Fibroblast of mammary gland (primary cell): Measurements from ENCODE around the gene BCL3.
A peak's percentile ranks its signal among the peaks of the same experiment; 100 is the strongest.

ENCODE experiments used
- DNase-seq: peaks from one replicate; pipeline ENCODE4 v3.0.0-alpha.2; 2010; ENCODE audit warnings: low read depth
- H3K4me3 ChIP-seq: 2 replicates; pipeline ENCODE4 v1.5.1; 2011; ENCODE audit warnings: low read depth, mild to moderate bottlenecking, low read length, moderate library complexity; ENCODE audit not compliant: control insufficient read depth
- TF ChIP-seq, protein P1 (sequence below): conservative IDR thresholded peaks from 2 replicates; pipeline ENCODE4 v1.5.1; 2011; ENCODE audit warnings: low read depth, low read length, inconsistent platforms; ENCODE audit not compliant: control insufficient read depth, insufficient read depth

BCL3 gene

DNA sequence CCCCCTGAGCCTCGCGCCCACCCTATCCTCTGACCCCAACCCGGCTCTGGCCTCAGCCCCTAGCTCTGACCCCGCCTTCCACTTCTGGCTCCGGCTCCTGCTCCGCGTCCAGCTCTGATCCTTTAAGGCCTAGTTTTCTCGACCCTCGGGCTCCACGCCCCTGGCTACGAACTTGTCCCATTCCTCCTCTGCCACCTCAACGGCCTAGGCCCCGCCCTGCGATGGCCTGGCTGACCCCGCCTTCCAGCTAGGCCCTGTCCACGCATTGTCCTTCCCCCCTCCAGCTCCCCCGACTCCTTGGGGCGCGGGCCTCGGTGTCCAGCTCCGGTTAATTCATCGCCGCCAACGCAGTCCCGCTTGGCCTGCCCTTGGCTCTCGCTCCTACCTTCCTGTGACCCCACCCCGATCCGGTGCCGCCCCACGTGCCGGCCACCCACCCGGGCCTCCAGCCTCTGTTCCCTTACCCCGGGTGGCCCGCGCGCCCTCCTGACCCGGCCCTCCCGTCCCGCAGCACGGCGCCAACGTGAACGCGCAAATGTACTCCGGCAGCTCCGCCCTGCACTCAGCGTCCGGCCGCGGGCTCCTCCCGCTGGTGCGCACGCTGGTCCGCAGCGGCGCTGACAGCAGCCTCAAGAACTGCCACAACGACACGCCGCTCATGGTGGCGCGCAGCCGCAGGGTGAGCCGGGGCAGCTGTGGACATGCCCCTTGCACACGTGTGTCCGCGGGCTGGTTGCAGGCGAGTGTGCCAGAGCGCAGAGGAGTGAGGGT is 9.4 kb downstream of the BCL3 start:
- DNase-seq = peak; percentile 73
- TF ChIP-seq, protein P1, sequence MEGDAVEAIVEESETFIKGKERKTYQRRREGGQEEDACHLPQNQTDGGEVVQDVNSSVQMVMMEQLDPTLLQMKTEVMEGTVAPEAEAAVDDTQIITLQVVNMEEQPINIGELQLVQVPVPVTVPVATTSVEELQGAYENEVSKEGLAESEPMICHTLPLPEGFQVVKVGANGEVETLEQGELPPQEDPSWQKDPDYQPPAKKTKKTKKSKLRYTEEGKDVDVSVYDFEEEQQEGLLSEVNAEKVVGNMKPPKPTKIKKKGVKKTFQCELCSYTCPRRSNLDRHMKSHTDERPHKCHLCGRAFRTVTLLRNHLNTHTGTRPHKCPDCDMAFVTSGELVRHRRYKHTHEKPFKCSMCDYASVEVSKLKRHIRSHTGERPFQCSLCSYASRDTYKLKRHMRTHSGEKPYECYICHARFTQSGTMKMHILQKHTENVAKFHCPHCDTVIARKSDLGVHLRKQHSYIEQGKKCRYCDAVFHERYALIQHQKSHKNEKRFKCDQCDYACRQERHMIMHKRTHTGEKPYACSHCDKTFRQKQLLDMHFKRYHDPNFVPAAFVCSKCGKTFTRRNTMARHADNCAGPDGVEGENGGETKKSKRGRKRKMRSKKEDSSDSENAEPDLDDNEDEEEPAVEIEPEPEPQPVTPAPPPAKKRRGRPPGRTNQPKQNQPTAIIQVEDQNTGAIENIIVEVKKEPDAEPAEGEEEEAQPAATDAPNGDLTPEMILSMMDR = no peak
- H3K4me3 ChIP-seq = peak overlapping the region; percentile 53

DNA sequence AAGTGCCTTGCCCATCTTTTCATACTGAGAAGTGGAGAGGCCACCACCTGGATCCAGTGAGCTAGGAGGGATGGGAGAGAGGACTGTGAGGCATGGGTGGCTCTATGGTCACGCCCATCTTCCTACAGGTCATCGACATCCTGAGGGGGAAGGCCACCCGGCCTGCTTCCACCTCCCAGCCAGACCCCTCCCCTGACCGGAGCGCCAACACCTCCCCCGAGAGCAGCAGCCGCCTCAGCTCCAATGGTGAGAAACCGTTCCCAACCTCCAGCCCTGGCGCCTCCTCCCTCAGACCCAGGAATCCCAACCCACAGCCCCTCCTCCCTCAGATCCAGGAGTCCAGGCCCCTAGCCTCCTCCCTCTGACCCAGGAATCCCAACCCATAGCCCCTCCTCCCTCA is 10.1 kb downstream of the BCL3 start:
- peak overlapping the region; percentile 53 for H3K4me3 ChIP-seq

DNA sequence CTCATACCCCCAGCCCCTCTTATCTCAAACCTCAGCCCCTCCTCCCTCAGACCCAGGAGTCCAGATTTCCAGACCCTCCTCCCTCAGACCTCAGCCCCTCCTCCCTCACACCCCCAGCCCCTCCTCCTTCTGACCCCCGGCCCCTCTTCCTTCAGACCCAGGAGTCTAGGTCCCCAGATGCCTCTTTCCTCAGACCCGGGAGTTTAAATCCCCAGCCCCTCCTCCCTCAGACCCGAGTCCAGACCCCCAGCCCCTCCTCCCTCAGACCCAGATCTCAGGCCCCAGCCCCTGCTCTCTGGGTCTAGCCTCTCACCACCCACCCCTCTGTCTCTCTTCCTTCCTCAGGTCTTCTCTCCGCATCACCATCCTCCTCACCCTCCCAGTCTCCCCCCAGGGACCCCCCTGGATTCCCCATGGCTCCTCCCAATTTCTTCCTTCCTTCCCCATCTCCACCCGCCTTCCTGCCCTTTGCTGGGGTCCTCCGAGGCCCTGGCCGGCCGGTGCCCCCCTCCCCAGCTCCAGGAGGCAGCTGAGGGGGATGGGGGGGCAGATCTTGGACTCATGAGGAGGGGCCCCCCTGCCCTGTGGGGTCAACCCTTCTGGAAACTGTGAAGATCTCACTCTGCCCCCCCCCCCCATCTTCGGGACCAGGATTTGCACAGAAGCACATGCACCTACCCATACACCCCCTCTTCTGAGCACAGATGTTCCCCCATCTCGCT is 10.7 kb downstream of the BCL3 start:
- no peak for DNase-seq

More for the DNA sequence above, 10.1 kb downstream of the BCL3 start:
- TF ChIP-seq, protein P1 = no peak
- DNase-seq = no peak

DNA sequence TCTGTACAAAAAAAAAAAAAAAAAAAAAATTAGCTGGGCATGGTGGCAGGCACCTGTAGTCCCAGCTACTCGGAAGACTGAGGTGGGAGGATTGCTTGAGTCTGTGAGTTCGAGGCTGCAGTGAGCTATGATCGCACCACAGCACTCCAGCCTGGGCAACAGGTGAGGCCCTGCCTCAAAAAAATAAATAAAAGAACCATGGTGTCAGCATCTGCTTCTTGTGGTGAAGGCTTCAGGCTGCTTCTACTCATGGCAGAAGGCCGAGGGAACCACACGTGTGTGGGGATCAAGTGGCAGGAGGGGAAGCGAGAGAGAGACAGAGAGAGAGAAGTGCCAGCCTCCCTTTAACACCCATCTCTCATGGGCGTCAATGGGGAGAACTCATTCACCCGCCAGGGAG is 13.5 kb downstream of the BCL3 start:
- no peak for DNase-seq
- TF ChIP-seq, protein P1 = no peak
- no peak overlapping the region for H3K4me3 ChIP-seq

More for the DNA sequence above, 10.7 kb downstream of the BCL3 start:
- no peak overlapping the region for H3K4me3 ChIP-seq
- TF ChIP-seq, protein P1 = no peak

DNA sequence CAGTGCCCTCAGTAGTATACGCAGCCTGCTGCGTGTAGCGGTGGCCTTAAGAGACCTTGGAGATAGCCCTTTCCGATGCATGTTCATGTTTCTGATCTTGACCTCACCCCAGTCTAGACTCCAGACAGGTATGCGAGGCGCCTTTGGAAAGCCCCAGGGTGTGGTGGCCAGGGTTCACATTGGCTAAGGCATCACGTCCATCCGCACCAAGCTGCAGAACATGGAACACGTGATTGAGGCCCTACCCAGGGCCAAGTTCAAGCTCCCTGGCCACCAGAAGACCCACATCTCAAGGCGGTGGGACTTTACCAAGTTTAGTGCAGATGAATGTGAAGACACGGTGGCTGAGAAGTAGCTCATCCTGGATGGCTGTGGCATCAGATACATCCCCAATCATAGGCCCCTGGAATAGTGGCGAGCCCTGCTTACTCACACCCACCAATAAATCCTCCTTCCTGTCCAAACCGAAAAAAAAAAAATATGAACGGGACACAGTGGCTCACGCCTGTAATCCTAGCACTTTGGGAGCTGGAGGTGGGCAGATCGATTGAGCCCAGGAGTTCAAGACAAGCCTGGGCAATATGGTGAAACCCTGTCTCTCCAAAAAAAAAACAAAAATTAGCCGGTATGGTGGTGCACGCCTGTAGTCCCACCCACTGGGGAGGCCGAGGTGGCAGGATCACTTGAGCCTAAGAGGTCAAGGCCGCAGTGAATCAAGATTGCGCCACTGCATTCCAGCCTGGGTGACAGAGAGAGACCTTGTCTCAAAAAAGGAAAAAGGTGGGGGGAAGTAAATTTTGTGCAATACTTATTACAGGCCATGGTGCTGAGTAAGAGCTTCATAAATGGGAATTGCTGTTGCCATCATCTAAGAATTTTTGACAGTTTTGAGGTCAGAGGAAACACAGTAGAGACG is 16.8 kb downstream of the BCL3 start:
- peak; percentile 43 for DNase-seq
- no peak overlapping the region for H3K4me3 ChIP-seq
- TF ChIP-seq, protein P1 = no peak

DNA sequence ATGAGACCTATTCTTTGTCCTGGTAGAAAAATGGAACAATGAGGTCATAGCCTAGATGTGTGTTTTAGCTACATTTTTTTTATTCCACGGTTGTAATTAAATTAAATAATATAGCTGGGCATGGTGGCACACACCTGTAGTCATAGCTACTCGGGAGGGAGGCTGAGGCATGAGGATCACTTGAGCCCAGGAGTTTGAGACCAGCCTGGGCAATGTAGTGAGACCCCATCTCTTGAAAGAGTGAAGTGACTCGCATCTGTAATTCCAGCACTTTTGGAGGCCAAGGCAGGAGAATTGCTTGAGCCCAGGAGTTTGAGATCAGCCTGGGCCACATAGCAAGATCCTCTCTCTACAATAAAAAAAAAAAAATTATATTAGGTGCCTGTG is 17.4 kb downstream of the BCL3 start:
- H3K4me3 ChIP-seq = no peak overlapping the region
- DNase-seq = no peak
- TF ChIP-seq, protein P1 = no peak
